ENCODE measurements around the gene UBE2D2. TPM values are rescaled to one million over a fixed set of nuclear protein-coding genes. Genes with fewer than 3 reads are reported as not detected.

UBE2D2 gene
- total and polyA plus RNA-seq, 2 of the 13 experiments (the other 11 are each of a cell fraction or from before 2014, with no cell fraction given): 79.1 to 109 TPM

GRCh38 chr5:139651043-139651834 lies 90.1 kb downstream of the UBE2D2 start (continued):
- TF ChIP-seq HNF1A (IDR thresholded peaks at IDR 0.05; ENCODE audit: low read depth) (no peak; the same call in 1 of the 2 replicates), HNF1A (CRISPR knock-in tag; IDR thresholded peaks at IDR 0.05; ENCODE audit: borderline replicate concordance) (no peak; the same call in 1 of the 2 replicates), KDM1A (CRISPR knock-in tag; IDR thresholded peaks at IDR 0.05) (no peak), CHD4 (IDR thresholded peaks at IDR 0.05; ENCODE audit: borderline replicate concordance, low read length) (no peak), ATF7-NPFF (CRISPR knock-in tag; IDR thresholded peaks at IDR 0.05; ENCODE audit: low read depth) (peak; percentile 33; the same call in 1 of the 2 replicates), ZFYVE20 (CRISPR knock-in tag; IDR thresholded peaks at IDR 0.05; ENCODE audit: borderline replicate concordance, low read depth) (no peak), IKZF4 (CRISPR knock-in tag; IDR thresholded peaks at IDR 0.05; ENCODE audit: borderline replicate concordance, low read depth, not compliant biosample characterization) (no peak), RNF2 (conservative IDR thresholded peaks at IDR 0.05; ENCODE audit: low read depth) (no peak), PHF20 (CRISPR knock-in tag; IDR thresholded peaks at IDR 0.05) (no peak), NR2C2 (CRISPR knock-in tag; IDR thresholded peaks at IDR 0.05; ENCODE audit: borderline replicate concordance) (peak; percentile 63; the same call in 1 of the 2 replicates), NCOA5 (CRISPR knock-in tag; IDR thresholded peaks at IDR 0.05) (no peak), ZSCAN20 (CRISPR knock-in tag; IDR thresholded peaks at IDR 0.05; ENCODE audit: borderline replicate concordance) (no peak), ZNF17 (CRISPR knock-in tag; IDR thresholded peaks at IDR 0.05) (no peak), POGK (CRISPR knock-in tag; conservative IDR thresholded peaks at IDR 0.05) (0 out of 2 replicates have a peak, but pooled peaks have one; percentile 25), BCL6 (CRISPR knock-in tag; IDR thresholded peaks at IDR 0.05) (peak; percentile 67), ZNF205 (CRISPR knock-in tag; IDR thresholded peaks at IDR 0.05) (no peak), ZBTB43 (CRISPR knock-in tag; conservative IDR thresholded peaks at IDR 0.05) (peak; percentile 81; the same call in 1 of the 2 replicates), TERF1 (CRISPR knock-in tag; IDR thresholded peaks at IDR 0.05) (no peak), SMAD3 (CRISPR knock-in tag; IDR thresholded peaks at IDR 0.05) (peak; percentile 79; the same call in 1 of the 2 replicates), HDAC1 (CRISPR knock-in tag; IDR thresholded peaks at IDR 0.05) (peak; percentile 61; the same call in 1 of the 2 replicates), ETV6 (CRISPR knock-in tag; conservative IDR thresholded peaks at IDR 0.05) (no peak), ADNP (CRISPR knock-in tag; IDR thresholded peaks at IDR 0.05) (no peak)
